Measurements from ENCODE around the gene SYTL3.

DNA sequence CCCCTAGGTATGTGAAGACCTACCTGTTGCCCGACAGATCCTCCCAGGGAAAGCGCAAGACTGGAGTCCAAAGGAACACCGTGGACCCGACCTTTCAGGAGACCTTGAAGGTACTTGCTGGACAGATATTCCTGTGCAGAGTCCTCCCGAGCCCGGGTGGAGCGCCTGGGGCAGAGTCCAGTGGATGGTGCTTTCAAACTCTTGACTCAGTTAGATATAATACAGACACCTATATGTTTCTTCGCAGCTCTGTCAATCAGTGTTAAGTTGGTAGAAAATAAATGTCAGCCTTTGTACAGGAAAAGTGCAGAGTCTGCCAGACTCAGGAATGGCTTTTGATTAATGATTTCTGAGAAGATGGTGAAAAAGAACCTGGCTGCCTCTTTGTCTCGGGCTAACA lies 102.1 kb downstream of the SYTL3 start:
- TF ChIP-seq, protein P1, sequence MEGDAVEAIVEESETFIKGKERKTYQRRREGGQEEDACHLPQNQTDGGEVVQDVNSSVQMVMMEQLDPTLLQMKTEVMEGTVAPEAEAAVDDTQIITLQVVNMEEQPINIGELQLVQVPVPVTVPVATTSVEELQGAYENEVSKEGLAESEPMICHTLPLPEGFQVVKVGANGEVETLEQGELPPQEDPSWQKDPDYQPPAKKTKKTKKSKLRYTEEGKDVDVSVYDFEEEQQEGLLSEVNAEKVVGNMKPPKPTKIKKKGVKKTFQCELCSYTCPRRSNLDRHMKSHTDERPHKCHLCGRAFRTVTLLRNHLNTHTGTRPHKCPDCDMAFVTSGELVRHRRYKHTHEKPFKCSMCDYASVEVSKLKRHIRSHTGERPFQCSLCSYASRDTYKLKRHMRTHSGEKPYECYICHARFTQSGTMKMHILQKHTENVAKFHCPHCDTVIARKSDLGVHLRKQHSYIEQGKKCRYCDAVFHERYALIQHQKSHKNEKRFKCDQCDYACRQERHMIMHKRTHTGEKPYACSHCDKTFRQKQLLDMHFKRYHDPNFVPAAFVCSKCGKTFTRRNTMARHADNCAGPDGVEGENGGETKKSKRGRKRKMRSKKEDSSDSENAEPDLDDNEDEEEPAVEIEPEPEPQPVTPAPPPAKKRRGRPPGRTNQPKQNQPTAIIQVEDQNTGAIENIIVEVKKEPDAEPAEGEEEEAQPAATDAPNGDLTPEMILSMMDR (IDR thresholded peaks at IDR 0.05) = no peak
- no peak for TF ChIP-seq POLR2A (IDR thresholded peaks at IDR 0.05)

Measured in lower leg skin (tissue), 3 donors.